H9 (cell line): ENCODE measurements around the gene SLC4A7. TPM values are rescaled to one million over a fixed set of nuclear protein-coding genes. Genes with fewer than 3 reads are reported as not detected.

Source experiments
- DNase-seq: peaks from one replicate; pipeline ENCODE4 v3.0.0-alpha.2; 2017
- H2AFZ ChIP-seq: one replicate; pipeline ENCODE4 v1.6.1; 2013; ENCODE audit warnings: mild to moderate bottlenecking, low read length, control low read depth, moderate library complexity
- H2AK5ac ChIP-seq: 2 replicates; pipeline ENCODE4 v1.6.1; 2013; ENCODE audit warnings: low read length, control low read depth, mixed read lengths; ENCODE audit not compliant: insufficient read length
- H2BK120ac ChIP-seq: one replicate; pipeline ENCODE4 v1.6.1; 2013; ENCODE audit warnings: low read depth, mild to moderate bottlenecking, low read length, control low read depth, inconsistent platforms; ENCODE audit not compliant: poor library complexity, severe bottlenecking
- H2BK12ac ChIP-seq: 2 replicates; pipeline ENCODE4 v1.6.1; 2013; ENCODE audit warnings: low read length, control low read depth, mixed read lengths, low read depth; ENCODE audit not compliant: insufficient read length
- H2BK15ac ChIP-seq: 2 replicates; pipeline ENCODE4 v1.6.1; 2013; ENCODE audit warnings: low read depth, low read length, control low read depth
- H2BK20ac ChIP-seq: one replicate; pipeline ENCODE4 v1.6.1; 2013; ENCODE audit warnings: low read depth, mild to moderate bottlenecking, low read length, control low read depth, inconsistent platforms; ENCODE audit not compliant: poor library complexity, severe bottlenecking
- H2BK5ac ChIP-seq: 2 replicates; pipeline ENCODE4 v1.6.1; 2013; ENCODE audit warnings: low read length, control low read depth, mixed read lengths; ENCODE audit not compliant: insufficient read length
- H3K14ac ChIP-seq: 2 replicates; pipeline ENCODE4 v1.6.1; 2013; ENCODE audit warnings: low read length, control low read depth; ENCODE audit not compliant: insufficient read depth
- H3K18ac ChIP-seq: 2 replicates; pipeline ENCODE4 v1.6.1; 2013; ENCODE audit warnings: low read depth, mild to moderate bottlenecking, mixed read lengths, low read length, control low read depth; ENCODE audit not compliant: insufficient read length
- H3K23ac ChIP-seq: 2 replicates; pipeline ENCODE4 v1.6.1; 2013; ENCODE audit warnings: low read length, control low read depth, mixed read lengths, low read depth; ENCODE audit not compliant: insufficient read length
- H3K23me2 ChIP-seq: 2 replicates; pipeline ENCODE4 v1.6.1; 2013; ENCODE audit warnings: low read depth, mild to moderate bottlenecking, mixed read lengths, low read length, control low read depth; ENCODE audit not compliant: insufficient read length, poor library complexity, severe bottlenecking
- H3K27ac ChIP-seq: 2 replicates; pipeline ENCODE4 v1.5.1; 2013; ENCODE audit warnings: low read length, control low read depth, mixed read lengths, low read depth; ENCODE audit not compliant: insufficient read length
- H3K27me3 ChIP-seq: 2 replicates; pipeline ENCODE4 v1.6.1; 2013; ENCODE audit warnings: low read length, control low read depth, inconsistent platforms; ENCODE audit not compliant: insufficient read depth
- H3K4ac ChIP-seq: 2 replicates; pipeline ENCODE4 v1.6.1; 2013; ENCODE audit warnings: low read depth, mild to moderate bottlenecking, control low read depth, inconsistent platforms, low read length, moderate library complexity
- H3K4me1 ChIP-seq: 2 replicates; pipeline ENCODE4 v1.6.1; 2013; ENCODE audit warnings: low read length, control low read depth, inconsistent platforms; ENCODE audit not compliant: insufficient read depth
- H3K4me2 ChIP-seq: 2 replicates; pipeline ENCODE4 v1.6.1; 2013; ENCODE audit warnings: low read length, control low read depth, mixed read lengths; ENCODE audit not compliant: insufficient read length, insufficient read depth
- H3K56ac ChIP-seq: 2 replicates; pipeline ENCODE4 v1.6.1; 2013; ENCODE audit warnings: low read depth, mild to moderate bottlenecking, mixed read lengths, low read length, control low read depth; ENCODE audit not compliant: insufficient read length
- H3K79me1 ChIP-seq: 2 replicates; pipeline ENCODE4 v1.6.1; 2013; ENCODE audit warnings: low read depth, mild to moderate bottlenecking, moderate library complexity, low read length, control low read depth, inconsistent platforms; ENCODE audit not compliant: insufficient read depth, poor library complexity, severe bottlenecking
- H3K79me2 ChIP-seq: 2 replicates; pipeline ENCODE4 v1.6.1; 2013; ENCODE audit warnings: low read length, control low read depth, inconsistent platforms; ENCODE audit not compliant: insufficient read depth
- H3K9ac ChIP-seq: 2 replicates; pipeline ENCODE4 v1.6.1; 2013; ENCODE audit warnings: low read length, control low read depth, mixed read lengths; ENCODE audit not compliant: insufficient read length; ENCODE audit errors: extremely low read depth
- H3K9me3 ChIP-seq: one replicate; pipeline ENCODE4 v1.6.1; 2013; ENCODE audit warnings: low read depth, low read length, inconsistent platforms; ENCODE audit not compliant: control insufficient read depth
- H3T11ph ChIP-seq: one replicate; pipeline ENCODE4 v1.6.1; 2013; ENCODE audit warnings: mild to moderate bottlenecking, low read length, control low read depth, inconsistent platforms
- H4K20me1 ChIP-seq: one replicate; pipeline ENCODE4 v1.6.1; 2013; ENCODE audit not compliant: control insufficient read depth, insufficient read length, insufficient read depth
- H4K5ac ChIP-seq: 2 replicates; pipeline ENCODE4 v1.6.1; 2013; ENCODE audit warnings: low read depth, mild to moderate bottlenecking, mixed read lengths, low read length, control low read depth; ENCODE audit not compliant: insufficient read length
- H4K8ac ChIP-seq: replicated peaks from 2 replicates; pipeline ENCODE4 v1.6.1; 2013; ENCODE audit warnings: low read length, control low read depth, mixed read lengths, low read depth; ENCODE audit not compliant: insufficient read length
- H4K91ac ChIP-seq: 2 replicates; pipeline ENCODE4 v1.6.1; 2013; ENCODE audit warnings: low read depth, mild to moderate bottlenecking, moderate library complexity, mixed read lengths, low read length, control low read depth; ENCODE audit not compliant: insufficient read length
- H3K27ac Mint-ChIP-seq, 3 experiments: 2 replicates in 2 of 3; 3 replicates in 1 of 3; pipeline ENCODE4 v1.8.0; 2020 to 2021; ENCODE audit warnings: mixed read lengths in 3 of 3, mild to moderate bottlenecking in 1 of 3, moderate library complexity in 1 of 3
- H3K27me3 Mint-ChIP-seq: 2 replicates; pipeline ENCODE4 v1.8.0; 2021; ENCODE audit warnings: low read depth, mild to moderate bottlenecking, moderate library complexity, mixed read lengths
- H3K36me3 Mint-ChIP-seq, 3 experiments: 2 replicates in 2 of 3; 3 replicates in 1 of 3; pipeline ENCODE4 v1.8.0; 2020 to 2021; ENCODE audit warnings: low read depth in 3 of 3, mixed read lengths in 3 of 3; ENCODE audit not compliant: insufficient read depth in 1 of 3
- H3K4me1 Mint-ChIP-seq, 2 experiments: 2 replicates each; pipeline ENCODE4 v1.8.0; 2020; ENCODE audit warnings: mixed read lengths in 2 of 2
- H3K4me3 Mint-ChIP-seq, 2 experiments: 2 replicates in 1 of 2; 3 replicates in 1 of 2; pipeline ENCODE4 v1.8.0; 2020 to 2021; ENCODE audit warnings: mild to moderate bottlenecking in 2 of 2, mixed read lengths in 2 of 2, moderate library complexity in 1 of 2
- H3K9me3 Mint-ChIP-seq, 2 experiments: 2 replicates in 1 of 2; 3 replicates in 1 of 2; pipeline ENCODE4 v1.8.0; 2020; ENCODE audit warnings: mild to moderate bottlenecking in 2 of 2, mixed read lengths in 2 of 2, moderate library complexity in 1 of 2
- CTCF ChIP-seq: fragments of 200-600 bp; sonication (generic); conservative IDR thresholded peaks from 3 replicates; pipeline ENCODE4 v1.8.0; 2021; ENCODE audit warnings: antibody characterized with exemption, mild to moderate bottlenecking
- total RNA-seq: library from RNA; stranded (reverse); gene quantifications from 2 replicates; pipeline ENCODE4 v1.2.1, GENCODE V29; 2021

The SLC4A7 gene
- total RNA-seq, 1 experiment from 2014 or later, result 46.1 TPM

GRCh38 chr3:27378331-27378730, 105.9 kb downstream of the SLC4A7 start:
- H4K91ac ChIP-seq, result no peak overlapping the region
- no peaks in the 10 kb centered on the region for H3K79me2 ChIP-seq
- H3K27me3 Mint-ChIP-seq, result no peaks in the 10 kb centered on the region
- H3K27ac ChIP-seq, result no peak overlapping the region
- H3T11ph ChIP-seq, result no peak overlapping the region
- no peak overlapping the region for H2AK5ac ChIP-seq
- H4K8ac ChIP-seq, result no peak overlapping the region
- H2BK12ac ChIP-seq, result no peak overlapping the region
- no peaks in the 10 kb centered on the region for H3K4me1 ChIP-seq
- no peak overlapping the region for H3K4ac ChIP-seq
- no peaks in the 10 kb centered on the region for H3K4me1 Mint-ChIP-seq
- no peak for TF ChIP-seq CTCF
- H3K27ac Mint-ChIP-seq, result peak overlapping the region in 1 of 3 experiments; percentile 19; a peak in 1 of 7 replicates
- H3K14ac ChIP-seq, result no peak overlapping the region
- no peak for DNase-seq
- H2BK20ac ChIP-seq, result no peak overlapping the region
- no peak overlapping the region for H3K18ac ChIP-seq
- H3K9ac ChIP-seq, result no peak overlapping the region
- H3K23ac ChIP-seq, result no peak overlapping the region
- no peak overlapping the region for H2BK5ac ChIP-seq
- H3K56ac ChIP-seq, result no peak overlapping the region
- H2BK15ac ChIP-seq, result no peak overlapping the region
- no peaks in the 10 kb centered on the region for H4K20me1 ChIP-seq
- no peaks in the 10 kb centered on the region for H3K79me1 ChIP-seq
- peaks cover 4 to 42% (median 22%) of the 10 kb centered on the region in 3 experiments; a peak in 6 of 7 replicates for H3K36me3 Mint-ChIP-seq
- no peaks in the 10 kb centered on the region for H3K9me3 Mint-ChIP-seq
- no peak overlapping the region for H2AFZ ChIP-seq
- no peaks in the 10 kb centered on the region for H3K9me3 ChIP-seq
- no peak overlapping the region for H2BK120ac ChIP-seq
- H3K23me2 ChIP-seq, result no peaks in the 10 kb centered on the region
- H3K27me3 ChIP-seq, result no peaks in the 10 kb centered on the region
- H4K5ac ChIP-seq, result no peak overlapping the region
- H3K4me2 ChIP-seq, result no peak overlapping the region
- no peak overlapping the region for H3K4me3 Mint-ChIP-seq
